Posterior vena cava (tissue), 2 donors: ENCODE measurements around the gene ANKRD28. TPM values are rescaled to one million over a fixed set of nuclear protein-coding genes. Genes with fewer than 3 reads are reported as not detected.
"Not testable (repeated sequence)": the region's sequence is repeated elsewhere in the genome, so short reads cannot be mapped to it uniquely, and the experiment has no call there.

Experiments
- DNase-seq: peaks from one replicate; pipeline ENCODE4 v3.0.0-alpha.2; 2020; ENCODE audit warnings: low spot score
- intact Hi-C, 2 donors: fragments of 100-400 bp; cut with DNase I; formaldehyde crosslinking; loops; one replicate each; pipeline versions ENCODE4 v1.14.1 to v1.14.2; 2022 to 2023
- microRNA-seq, 2 donors: library from miRNA; unstranded; fragments of <30 nt; microRNA quantifications; one replicate each; pipeline ENCODE4 v1.2.0, GENCODE V29; 2020 to 2021; ENCODE audit warnings: borderline microRNAs expressed in 2 of 2
- total RNA-seq, 2 donors: library from RNA; stranded (reverse); fragmentation: NEBNext Ultra II Directional; extraction: Animal tissue kit (Norgen Biotek cat#: 25700); gene quantifications; one replicate each; pipeline ENCODE4 v1.2.1, GENCODE V29; 2021
- donor health status: DM: yes; HTN: yes; CAD: no.
- donor health status: DM: yes; HTN: yes; CAD: no.

The ANKRD28 gene
- total RNA-seq, 2 donors from 2014 or later = 40.9 to 45.0 TPM

- intact Hi-C loops = loop anchor here in 1 of 2 donors (10.0 kb wide), 1 partner anchor 163 kb away; the partner anchor contains the start of gene ANKRD28
- DNase-seq = no peak
Measured at GRCh38 chr3:15631426-15632211, 166.2 kb downstream of the ANKRD28 start.

GRCh38 chr3:15630646-15631350 is 167.0 kb downstream of the ANKRD28 start:
- DNase-seq = no peak
- intact Hi-C loops = loop anchor here in 1 of 2 donors (10.0 kb wide), 1 partner anchor 164 kb away; the partner anchor contains the start of gene ANKRD28

DNA sequence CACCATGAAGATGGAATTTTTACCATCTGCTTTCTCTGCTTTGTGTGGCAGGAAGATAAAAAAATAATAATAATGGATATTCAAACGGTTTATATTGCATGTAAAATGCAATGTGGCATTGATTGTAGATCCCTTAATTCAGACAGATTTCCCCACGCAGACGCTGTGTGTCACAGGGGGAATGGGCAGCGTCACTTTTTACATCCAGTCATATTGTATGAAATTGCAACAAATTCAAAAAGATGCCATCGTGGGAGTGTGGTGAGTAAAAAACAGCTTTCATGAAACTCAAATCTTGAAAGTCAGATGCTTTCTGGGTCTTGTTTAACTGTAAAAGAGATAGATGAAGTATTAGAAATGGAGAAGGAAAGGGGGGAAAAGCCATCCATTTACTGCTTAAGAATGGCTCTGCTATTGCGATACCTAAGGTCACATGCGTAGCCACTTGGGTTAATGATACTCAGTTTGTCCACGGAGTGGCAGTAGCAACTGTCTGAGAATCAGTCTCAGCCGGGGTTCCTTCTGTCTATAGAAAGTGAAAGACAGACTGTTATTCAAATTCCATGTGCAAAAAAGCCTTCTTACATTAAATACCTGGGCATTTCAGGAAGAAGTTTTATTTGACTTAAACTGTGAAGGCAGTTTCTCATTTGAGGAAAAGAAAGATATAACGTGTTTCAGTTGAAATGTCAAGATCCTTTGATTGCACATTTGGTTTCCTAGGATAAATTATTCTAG is 167.8 kb downstream of the ANKRD28 start:
- DNase-seq = no peak
- intact Hi-C loops = loop anchor here (5.0 to 10.0 kb wide), 2 partner anchors 165 to 177 kb away; partner anchors contain the start of gene ANKRD28 (in 1 of the 2)

DNA sequence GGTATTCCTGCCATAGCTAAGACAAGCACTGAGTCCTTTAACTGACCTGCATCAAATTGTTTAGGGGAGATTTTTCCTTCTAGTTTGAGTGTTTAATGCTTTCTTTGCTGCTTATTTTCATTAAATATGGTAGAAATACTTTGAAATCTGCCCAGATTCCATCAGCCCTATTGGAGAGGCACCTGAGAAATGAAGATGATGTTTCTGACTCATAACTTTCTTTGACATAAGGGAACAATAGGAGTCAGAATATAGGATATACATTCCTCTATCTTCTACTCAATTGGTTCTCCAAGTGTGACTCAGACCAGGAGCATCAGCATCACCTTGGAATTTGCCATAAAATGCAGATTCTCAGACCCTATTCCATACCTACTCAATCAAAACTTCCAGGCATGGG is 168.8 kb downstream of the ANKRD28 start:
- DNase-seq = no peak
- intact Hi-C loops = loop anchor here in 1 of 2 donors (5.0 kb wide), 1 partner anchor 178 kb away; no protein-coding TSS in a partner anchor

- intact Hi-C loops = no loop called here
- no peak for DNase-seq
Measured at GRCh38 chr3:15623535-15624440, 174.0 kb downstream of the ANKRD28 start.

- DNase-seq = not testable (repeated sequence)
Measured at GRCh38 chr3:15619659-15620464, 177.9 kb downstream of the ANKRD28 start.

More at GRCh38 chr3:15619659-15620464, 177.9 kb downstream of the ANKRD28 start:
- intact Hi-C loops = not testable (repeated sequence)

Small RNAs within 50 kb of the gene (microRNA-seq; reads per million reads assigned to microRNA genes)
- 0 reads per million in 2 donors for gene MIR3134

Other genes with a start within 250 kb of the ANKRD28 start
- gene HACL1, start 196.4 kb downstream of the ANKRD28 start, total RNA-seq = 10 to 100 TPM; 18.5 to 21.2 TPM
- 10 to 100 TPM; 13.3 to 18.1 TPM for gene BTD, start 196.2 kb downstream of the ANKRD28 start, total RNA-seq